CD14-positive monocyte (primary cell): ENCODE results near the gene SPATA13. TPM values are rescaled to one million over a fixed set of nuclear protein-coding genes. Genes with fewer than 3 reads are reported as not detected.

Experiments used
- DNase-seq, 3 donors: peaks; one replicate each; pipeline ENCODE4 v3.0.0-alpha.2; 2011 to 2022
- H2AFZ ChIP-seq: 2 replicates; pipeline ENCODE4 v1.6.0; 2012; ENCODE audit warnings: mild to moderate bottlenecking, low read depth, low read length, inconsistent platforms; ENCODE audit not compliant: insufficient read depth, poor library complexity, severe bottlenecking
- H3K27ac ChIP-seq, 2 donors: 1 replicate in 1 of 2; 2 replicates in 1 of 2; pipeline ENCODE4 v1.5.1; 2012 to 2013; ENCODE audit warnings: low read length in 2 of 2, control low read depth in 1 of 2, inconsistent platforms in 1 of 2, low read depth in 1 of 2, mild to moderate bottlenecking in 1 of 2
- H3K27me3 ChIP-seq, 2 donors: one replicate each; pipeline versions ENCODE4 v1.6.0 to v1.6.1; 2011 to 2013; ENCODE audit warnings: low read length in 2 of 2; ENCODE audit not compliant: control insufficient read depth in 2 of 2, insufficient read depth in 2 of 2
- H3K36me3 ChIP-seq, 2 donors: replicated peaks in 1 of 2; 1 replicate in 1 of 2; 2 replicates in 1 of 2; pipeline versions ENCODE4 v1.5.1 to v1.6.1; 2012 to 2013; ENCODE audit warnings: low read length in 2 of 2, control low read depth in 1 of 2, inconsistent platforms in 1 of 2, mild to moderate bottlenecking in 1 of 2; ENCODE audit not compliant: insufficient read depth in 2 of 2, control insufficient read depth in 1 of 2
- H3K4me1 ChIP-seq, 2 donors: 1 replicate in 1 of 2; 2 replicates in 1 of 2; pipeline versions ENCODE4 v1.5.1 to v1.6.1; 2012 to 2013; ENCODE audit warnings: low read length in 2 of 2, control low read depth in 1 of 2, inconsistent platforms in 1 of 2, mild to moderate bottlenecking in 1 of 2, moderate library complexity in 1 of 2; ENCODE audit not compliant: insufficient read depth in 2 of 2, control insufficient read depth in 1 of 2
- H3K4me2 ChIP-seq: replicated peaks from 2 replicates; pipeline ENCODE3; 2012; ENCODE audit warnings: low read length, moderate library complexity, mild to moderate bottlenecking; ENCODE audit not compliant: poor library complexity, severe bottlenecking; ENCODE audit errors: extremely low read depth
- H3K4me3 ChIP-seq, 3 experiments: fragments of 200-600 bp in 1 of 3; sonication (generic) in 1 of 3; replicated peaks in 1 of 3; 1 replicate in 2 of 3; 2 replicates in 1 of 3; pipeline ENCODE4 v1.5.1; 2011 to 2013; ENCODE audit warnings: low read length in 3 of 3, mild to moderate bottlenecking in 3 of 3, control low read depth in 2 of 3, low read depth in 2 of 3, inconsistent platforms in 1 of 3, moderate library complexity in 1 of 3
- H3K79me2 ChIP-seq: 2 replicates; pipeline ENCODE4 v1.6.0; 2012; ENCODE audit warnings: mild to moderate bottlenecking, control low read depth, inconsistent platforms, low read length, moderate library complexity; ENCODE audit not compliant: insufficient read depth
- H3K9ac ChIP-seq: 2 replicates; pipeline ENCODE4 v1.6.0; 2017; ENCODE audit warnings: low read length, mild to moderate bottlenecking; ENCODE audit not compliant: insufficient read depth, poor library complexity, severe bottlenecking
- H3K9me3 ChIP-seq, 2 donors: replicated peaks in 1 of 2; 1 replicate in 1 of 2; 2 replicates in 1 of 2; pipeline versions ENCODE4 v1.5.1 to v1.6.1; 2012 to 2013; ENCODE audit warnings: low read length in 2 of 2, control low read depth in 1 of 2; ENCODE audit not compliant: control insufficient read depth in 1 of 2, insufficient read depth in 1 of 2
- H4K20me1 ChIP-seq: 2 replicates; pipeline ENCODE4 v1.6.0; 2012; ENCODE audit warnings: mild to moderate bottlenecking, low read length, control low read depth, moderate library complexity; ENCODE audit not compliant: insufficient read depth
- H3K27ac Mint-ChIP-seq, 7 donors: one replicate each; pipeline ENCODE4 v1.8.0; 2020; ENCODE audit warnings: mild to moderate bottlenecking in 7 of 7, mixed read lengths in 7 of 7, moderate library complexity in 6 of 7, inconsistent platforms in 2 of 7
- H3K27me3 Mint-ChIP-seq, 3 donors: one replicate each; pipeline ENCODE4 v1.8.0; 2021 to 2022; ENCODE audit warnings: low read depth in 3 of 3, mild to moderate bottlenecking in 3 of 3, mixed read lengths in 3 of 3, moderate library complexity in 3 of 3, inconsistent platforms in 1 of 3
- H3K36me3 Mint-ChIP-seq, 2 donors: one replicate each; pipeline ENCODE4 v1.8.0; 2020; ENCODE audit warnings: mixed read lengths in 2 of 2, inconsistent platforms in 1 of 2, mild to moderate bottlenecking in 1 of 2
- H3K4me1 Mint-ChIP-seq: one replicate; pipeline ENCODE4 v1.8.0; 2020; ENCODE audit warnings: mild to moderate bottlenecking, mixed read lengths
- H3K4me3 Mint-ChIP-seq, 2 donors: one replicate each; pipeline ENCODE4 v1.8.0; 2020; ENCODE audit warnings: mild to moderate bottlenecking in 2 of 2, mixed read lengths in 2 of 2, moderate library complexity in 1 of 2
- H3K9me3 Mint-ChIP-seq, 7 donors: one replicate each; pipeline ENCODE4 v1.8.0; 2020 to 2022; ENCODE audit warnings: mixed read lengths in 7 of 7, mild to moderate bottlenecking in 6 of 7, moderate library complexity in 6 of 7, inconsistent platforms in 2 of 7
- WGBS: methylation state at CpG from one replicate; pipeline ENCODE4 v1.1.5; 2013; ENCODE audit warnings: missing lambda C conversion rate; ENCODE audit not compliant: insufficient coverage; 5-methylcytosine and 5-hydroxymethylcytosine counted together
- intact Hi-C, 2 donors: fragments of 100-400 bp; cut with micrococcal nuclease; formaldehyde crosslinking; loops; one replicate each; pipeline versions ENCODE4 v1.15.0 to v1.15.1; 2023
- polyA plus RNA-seq, 3 donors: library from polyadenylated mRNA; depleted of rRNA in 1 of 3; unstranded in 2 of 3; stranded (reverse) in 1 of 3; fragments of 300-500 nt in 2 of 3; fragments of >200 nt in 1 of 3; fragmentation: Illumina TruSeq in 2 of 3; gene quantifications; 1 replicate in 2 of 3; 2 replicates in 1 of 3; pipeline ENCODE4 v1.2.3, GENCODE V29; 2012 to 2021
- TF ChIP-seq, protein P1 (sequence below): fragments of 200-600 bp; IDR thresholded peaks from one replicate; pipeline ENCODE4 v1.8.0; 2022; ENCODE audit warnings: antibody characterized with exemption, mild to moderate bottlenecking

Gene SPATA13
- polyA plus RNA-seq, 3 donors: 9.3 to 44.7 (median 11.6) TPM

DNA sequence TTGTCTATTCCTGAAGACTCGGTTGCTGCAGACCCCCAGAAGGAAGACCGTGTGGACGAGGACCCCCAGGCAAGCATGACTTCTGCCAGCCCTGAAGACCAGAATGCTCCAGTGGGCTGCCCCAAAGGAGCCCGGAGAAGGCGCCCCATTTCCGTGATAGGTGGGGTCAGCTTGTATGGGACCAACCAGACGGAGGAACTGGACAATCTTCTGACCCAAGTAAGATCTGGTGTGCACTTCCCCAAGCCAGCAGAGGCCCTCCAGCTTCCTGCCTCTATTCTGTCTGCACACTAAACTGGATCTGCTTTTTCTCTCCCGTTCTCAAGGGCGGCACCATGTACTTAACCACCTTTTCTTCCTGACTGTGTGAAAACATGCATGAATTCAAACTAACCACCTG, 89.1 kb downstream of the SPATA13 start:
- H3K27me3 Mint-ChIP-seq: peaks cover 0 to 4% (median 0%) of the 10 kb centered on the region in 3 donors
- peak in 2 of 3 donors; percentile 44 to 65 for DNase-seq
- Histone ChIP-seq H3K27ac (peak overlapping the region; percentile 61 to 80), H3K36me3 (no peaks in the 10 kb centered on the region), H4K20me1 (no peaks in the 10 kb centered on the region), H3K79me2 (no peaks in the 10 kb centered on the region), H3K27me3 (no peaks in the 10 kb centered on the region), H2AFZ (peak overlapping the region; percentile 25), H3K4me1 (peaks cover 48 to 60% of the 10 kb centered on the region in 2 donors), H3K4me3 (peak overlapping the region in 1 of 3 experiments; percentile 55), H3K9ac (peak overlapping the region; percentile 30), H3K9me3 (no peaks in the 10 kb centered on the region), H3K4me2 (peak overlapping the region; percentile 64)
- H3K27ac Mint-ChIP-seq: peak overlapping the region; percentile 27 to 79 (median 71)
- TF ChIP-seq, protein P1, sequence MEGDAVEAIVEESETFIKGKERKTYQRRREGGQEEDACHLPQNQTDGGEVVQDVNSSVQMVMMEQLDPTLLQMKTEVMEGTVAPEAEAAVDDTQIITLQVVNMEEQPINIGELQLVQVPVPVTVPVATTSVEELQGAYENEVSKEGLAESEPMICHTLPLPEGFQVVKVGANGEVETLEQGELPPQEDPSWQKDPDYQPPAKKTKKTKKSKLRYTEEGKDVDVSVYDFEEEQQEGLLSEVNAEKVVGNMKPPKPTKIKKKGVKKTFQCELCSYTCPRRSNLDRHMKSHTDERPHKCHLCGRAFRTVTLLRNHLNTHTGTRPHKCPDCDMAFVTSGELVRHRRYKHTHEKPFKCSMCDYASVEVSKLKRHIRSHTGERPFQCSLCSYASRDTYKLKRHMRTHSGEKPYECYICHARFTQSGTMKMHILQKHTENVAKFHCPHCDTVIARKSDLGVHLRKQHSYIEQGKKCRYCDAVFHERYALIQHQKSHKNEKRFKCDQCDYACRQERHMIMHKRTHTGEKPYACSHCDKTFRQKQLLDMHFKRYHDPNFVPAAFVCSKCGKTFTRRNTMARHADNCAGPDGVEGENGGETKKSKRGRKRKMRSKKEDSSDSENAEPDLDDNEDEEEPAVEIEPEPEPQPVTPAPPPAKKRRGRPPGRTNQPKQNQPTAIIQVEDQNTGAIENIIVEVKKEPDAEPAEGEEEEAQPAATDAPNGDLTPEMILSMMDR: no peak
- peaks cover 0 to 3% of the 10 kb centered on the region in 2 donors for H3K36me3 Mint-ChIP-seq
- peaks cover 0 to 2% (median 0%) of the 10 kb centered on the region in 7 donors for H3K9me3 Mint-ChIP-seq
- WGBS: 53% methylated on average over 6 of the region's 9 CpGs
- intact Hi-C loops: loop anchor here (5.0 kb wide), 2 partner anchors 33 to 38 kb away; no protein-coding TSS in a partner anchor
- peak overlapping the region; percentile 44 to 48 for H3K4me3 Mint-ChIP-seq
- peaks cover 69% of the 10 kb centered on the region for H3K4me1 Mint-ChIP-seq

DNA sequence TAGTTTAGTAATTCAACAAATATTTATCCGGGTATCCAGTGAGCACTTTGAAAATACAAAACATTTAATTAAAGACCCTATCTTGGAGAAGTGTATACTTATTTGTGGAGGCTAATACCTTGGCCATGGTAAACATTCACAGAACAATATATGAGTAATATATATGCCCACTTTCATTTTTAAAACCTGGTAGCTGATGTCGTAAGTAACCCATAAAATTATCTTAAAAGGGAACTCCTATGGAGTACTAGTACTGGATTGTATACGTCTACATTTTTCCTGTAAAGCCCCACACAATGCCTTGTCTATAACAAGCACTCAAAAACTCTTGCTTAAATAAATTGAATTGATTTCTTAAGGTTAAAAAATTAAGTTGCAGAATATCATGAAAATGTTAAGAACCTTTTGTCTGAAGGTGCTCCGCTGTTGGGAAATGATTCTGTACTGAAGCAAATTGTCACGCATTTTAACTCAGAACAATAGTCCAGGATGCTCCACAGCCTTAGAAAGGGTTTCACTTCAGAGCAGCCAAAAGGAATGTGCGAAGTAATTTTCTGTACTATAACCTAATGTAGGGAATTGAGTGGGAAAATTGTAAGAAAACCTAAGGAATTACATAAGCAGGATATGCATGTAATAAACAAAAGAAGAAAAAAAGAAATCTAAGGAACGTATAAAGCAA, 90.0 kb downstream of the SPATA13 start:
- H3K4me1 Mint-ChIP-seq: peaks cover 78% of the 10 kb centered on the region
- H3K9ac ChIP-seq: no peak overlapping the region
- H4K20me1 ChIP-seq: no peaks in the 10 kb centered on the region
- H3K9me3 Mint-ChIP-seq: peaks cover 0 to 4% (median 0%) of the 10 kb centered on the region in 7 donors
- peaks cover 57 to 69% of the 10 kb centered on the region in 2 donors for H3K4me1 ChIP-seq
- H3K27me3 Mint-ChIP-seq: peaks cover 0 to 4% (median 0%) of the 10 kb centered on the region in 3 donors
- H3K27ac ChIP-seq: peak overlapping the region in 1 of 2 donors; percentile 80
- H3K36me3 Mint-ChIP-seq: peaks cover 0 to 3% of the 10 kb centered on the region in 2 donors
- 0% methylated on average over 1 of the region's 7 CpGs for WGBS
- TF ChIP-seq, protein P1: no peak
- no peaks in the 10 kb centered on the region for H3K79me2 ChIP-seq
- intact Hi-C loops: loop anchor here in 1 of 2 donors (5.0 kb wide), 1 partner anchor 37 kb away; no protein-coding TSS in a partner anchor
- no peaks in the 10 kb centered on the region for H3K9me3 ChIP-seq
- peak overlapping the region; percentile 64 for H3K4me2 ChIP-seq
- H3K27me3 ChIP-seq: no peaks in the 10 kb centered on the region
- peak in 2 of 3 donors; percentile 58 to 64 for DNase-seq
- H3K36me3 ChIP-seq: no peaks in the 10 kb centered on the region
- H3K27ac Mint-ChIP-seq: peak overlapping the region in 3 of 7 donors; percentile 31 to 79 (median 75)
- H2AFZ ChIP-seq: no peak overlapping the region
- no peak overlapping the region for H3K4me3 Mint-ChIP-seq
- no peak overlapping the region for H3K4me3 ChIP-seq
